Peyer's patch (tissue), 4 donors: ENCODE results near the gene TRMT10B. TPM values are rescaled to one million over a fixed set of nuclear protein-coding genes. Genes with fewer than 3 reads are reported as not detected.
"Not testable (repeated sequence)": the region's sequence is repeated elsewhere in the genome, so short reads cannot be mapped to it uniquely, and the experiment has no call there.

ENCODE experiments used
- DNase-seq, 3 donors: peaks; one replicate each; pipeline ENCODE4 v3.0.0-alpha.2; 2017 to 2019
- H3K27ac ChIP-seq, 4 donors: fragments of 200-600 bp; sonication (generic); one replicate each; pipeline ENCODE4 v1.5.1; 2016 to 2019
- H3K27me3 ChIP-seq, 2 donors: fragments of 200-600 bp; sonication (generic); one replicate each; pipeline ENCODE4 v1.5.1; 2019
- H3K36me3 ChIP-seq, 3 donors: fragments of 200-600 bp; sonication (generic); one replicate each; pipeline ENCODE4 v1.5.1; 2016 to 2019
- H3K4me1 ChIP-seq, 4 donors: fragments of 200-600 bp; sonication (generic); one replicate each; pipeline ENCODE4 v1.5.1; 2016 to 2019
- H3K4me3 ChIP-seq, 4 donors: fragments of 200-600 bp; sonication (generic); 1 replicate in 3 of 4; 2 replicates in 1 of 4; pipeline ENCODE4 v1.5.1; 2016 to 2019; ENCODE audit warnings: mild to moderate bottlenecking in 1 of 4
- H3K9me3 ChIP-seq, 4 donors: fragments of 200-600 bp; sonication (generic); one replicate each; pipeline ENCODE4 v1.5.1; 2016 to 2019; ENCODE audit warnings: mild to moderate bottlenecking in 1 of 4
- POLR2A ChIP-seq, 2 donors: fragments of 450-650 bp; IDR thresholded peaks; one replicate each; pipeline ENCODE4 v1.5.1; 2017; ENCODE audit warnings: antibody characterized with exemption in 2 of 2, mild to moderate bottlenecking in 2 of 2, moderate library complexity in 2 of 2
- total RNA-seq, 4 donors: library from RNA; depleted of rRNA; stranded (reverse); fragments of >200 nt; gene quantifications; one replicate each; pipeline ENCODE4 v1.1.0, GENCODE V29; 2016
- TF ChIP-seq, protein P1 (sequence below), 6 experiments: fragments of 450-650 bp in 4 of 6; fragments of 200-600 bp in 2 of 6; sonication (generic) in 1 of 6; IDR thresholded peaks; one replicate each; pipeline ENCODE4 v1.5.1; 2017 to 2019; ENCODE audit warnings: antibody characterized with exemption in 6 of 6, mild to moderate bottlenecking in 3 of 6, moderate library complexity in 1 of 6

Gene TRMT10B
- total RNA-seq, 4 donors from 2014 or later: 3.3 to 33.0 (median 16.1) TPM

DNA sequence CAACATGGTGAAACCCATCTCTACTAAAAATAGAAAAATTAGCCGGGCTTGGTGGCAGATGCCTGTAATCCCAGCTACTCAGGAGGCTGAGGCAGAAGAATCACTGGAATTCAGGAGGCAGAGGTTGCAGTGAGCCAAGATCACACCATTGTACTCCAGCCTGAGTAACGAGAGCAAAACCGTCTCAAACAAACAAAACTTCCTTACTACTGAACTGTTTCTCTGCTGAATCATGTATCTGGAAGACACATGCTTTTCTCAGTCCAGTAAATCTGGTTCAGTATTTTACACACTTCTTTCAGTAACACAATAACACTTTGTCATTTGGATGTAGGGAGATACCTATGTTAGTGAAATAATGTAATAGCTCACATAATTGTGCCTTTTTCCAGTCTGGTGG, 7.9 kb downstream of the TRMT10B start:
- Histone ChIP-seq H3K36me3 (no peaks in the 10 kb centered on the region), H3K27me3 (no peaks in the 10 kb centered on the region), H3K4me1 (no peaks in the 10 kb centered on the region), H3K9me3 (no peaks in the 10 kb centered on the region), H3K4me3 (no peak overlapping the region), H3K27ac (no peak overlapping the region)
- no peak for DNase-seq
- TF ChIP-seq POLR2A (IDR thresholded peaks at IDR 0.05): no peak
- TF ChIP-seq, protein P1, sequence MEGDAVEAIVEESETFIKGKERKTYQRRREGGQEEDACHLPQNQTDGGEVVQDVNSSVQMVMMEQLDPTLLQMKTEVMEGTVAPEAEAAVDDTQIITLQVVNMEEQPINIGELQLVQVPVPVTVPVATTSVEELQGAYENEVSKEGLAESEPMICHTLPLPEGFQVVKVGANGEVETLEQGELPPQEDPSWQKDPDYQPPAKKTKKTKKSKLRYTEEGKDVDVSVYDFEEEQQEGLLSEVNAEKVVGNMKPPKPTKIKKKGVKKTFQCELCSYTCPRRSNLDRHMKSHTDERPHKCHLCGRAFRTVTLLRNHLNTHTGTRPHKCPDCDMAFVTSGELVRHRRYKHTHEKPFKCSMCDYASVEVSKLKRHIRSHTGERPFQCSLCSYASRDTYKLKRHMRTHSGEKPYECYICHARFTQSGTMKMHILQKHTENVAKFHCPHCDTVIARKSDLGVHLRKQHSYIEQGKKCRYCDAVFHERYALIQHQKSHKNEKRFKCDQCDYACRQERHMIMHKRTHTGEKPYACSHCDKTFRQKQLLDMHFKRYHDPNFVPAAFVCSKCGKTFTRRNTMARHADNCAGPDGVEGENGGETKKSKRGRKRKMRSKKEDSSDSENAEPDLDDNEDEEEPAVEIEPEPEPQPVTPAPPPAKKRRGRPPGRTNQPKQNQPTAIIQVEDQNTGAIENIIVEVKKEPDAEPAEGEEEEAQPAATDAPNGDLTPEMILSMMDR (IDR thresholded peaks at IDR 0.05): no peak

DNA sequence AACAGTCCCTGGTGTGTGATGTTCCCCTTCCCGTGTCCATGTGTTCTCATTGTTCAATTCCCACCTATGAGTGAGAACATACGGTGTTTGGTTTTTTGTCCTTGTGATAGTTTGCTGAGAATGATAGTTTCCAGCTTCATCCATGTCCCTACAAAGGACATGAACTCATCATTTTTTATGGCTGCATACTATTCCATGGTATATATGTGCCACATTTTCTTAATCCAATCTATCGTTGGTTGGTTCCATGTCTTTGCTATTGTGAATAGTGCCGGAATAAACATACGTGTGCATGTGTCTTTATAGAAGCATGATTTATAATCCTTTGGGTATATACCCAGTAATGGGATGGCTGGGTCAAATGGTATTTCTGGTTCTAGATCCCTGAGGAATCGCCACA, 11.7 kb downstream of the TRMT10B start:
- H3K27me3 ChIP-seq, H3K4me1 ChIP-seq, H3K36me3 ChIP-seq, DNase-seq, H3K4me3 ChIP-seq, H3K27ac ChIP-seq, H3K9me3 ChIP-seq: not testable (repeated sequence)

DNA sequence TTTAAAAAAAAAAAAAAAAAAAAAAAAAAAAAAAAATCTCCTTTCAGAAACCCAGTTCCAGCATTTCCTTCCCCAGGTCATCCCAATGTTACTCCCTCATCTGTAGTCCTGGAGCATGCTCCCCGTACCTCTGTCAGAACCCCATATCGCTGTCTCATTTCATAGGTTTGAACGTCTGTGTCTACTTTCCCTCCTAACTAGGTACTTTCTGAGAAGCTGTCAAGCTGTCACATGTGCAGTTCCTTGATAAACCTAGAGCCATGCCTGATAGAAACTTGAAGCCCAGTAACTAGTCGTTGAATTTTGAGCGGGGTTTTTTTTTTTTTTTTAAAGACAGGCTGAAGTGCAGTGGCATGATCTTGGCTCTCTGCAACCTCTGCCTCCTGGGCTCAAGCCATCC, 15.7 kb downstream of the TRMT10B start:
- Histone ChIP-seq H3K27ac (no peak overlapping the region), H3K27me3 (no peaks in the 10 kb centered on the region), H3K9me3 (no peaks in the 10 kb centered on the region), H3K36me3 (peaks cover 0 to 32% (median 0%) of the 10 kb centered on the region in 3 donors), H3K4me1 (no peaks in the 10 kb centered on the region), H3K4me3 (no peak overlapping the region)
- TF ChIP-seq POLR2A (IDR thresholded peaks at IDR 0.05): no peak
- TF ChIP-seq, protein P1 (IDR thresholded peaks at IDR 0.05): no peak
- no peak for DNase-seq

DNA sequence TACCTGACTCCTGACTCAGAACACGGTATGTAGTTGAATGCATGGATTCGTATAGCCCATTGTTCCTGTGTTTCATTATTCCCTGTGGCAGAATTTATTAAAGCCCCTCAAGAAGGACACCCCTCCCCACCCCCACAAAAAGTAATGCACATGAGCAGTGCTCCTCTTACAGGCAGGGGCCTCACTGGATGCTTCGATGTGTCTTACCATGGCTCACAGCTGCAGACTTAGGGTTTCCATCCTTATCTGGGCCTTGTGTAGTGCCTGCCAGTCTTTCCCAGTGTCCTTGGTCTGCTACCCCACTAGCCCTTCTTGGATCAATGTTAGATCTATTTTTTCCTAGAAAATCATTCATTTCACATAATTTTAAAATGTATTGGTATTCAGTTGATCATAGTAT, 16.4 kb downstream of the TRMT10B start:
- Histone ChIP-seq H3K27ac (no peak overlapping the region), H3K9me3 (no peaks in the 10 kb centered on the region), H3K4me1 (no peaks in the 10 kb centered on the region), H3K27me3 (no peaks in the 10 kb centered on the region), H3K36me3 (peaks cover 0 to 32% (median 0%) of the 10 kb centered on the region in 3 donors), H3K4me3 (no peak overlapping the region)
- TF ChIP-seq, protein P1 (IDR thresholded peaks at IDR 0.05): no peak
- TF ChIP-seq POLR2A (IDR thresholded peaks at IDR 0.05): no peak
- DNase-seq: no peak

DNA sequence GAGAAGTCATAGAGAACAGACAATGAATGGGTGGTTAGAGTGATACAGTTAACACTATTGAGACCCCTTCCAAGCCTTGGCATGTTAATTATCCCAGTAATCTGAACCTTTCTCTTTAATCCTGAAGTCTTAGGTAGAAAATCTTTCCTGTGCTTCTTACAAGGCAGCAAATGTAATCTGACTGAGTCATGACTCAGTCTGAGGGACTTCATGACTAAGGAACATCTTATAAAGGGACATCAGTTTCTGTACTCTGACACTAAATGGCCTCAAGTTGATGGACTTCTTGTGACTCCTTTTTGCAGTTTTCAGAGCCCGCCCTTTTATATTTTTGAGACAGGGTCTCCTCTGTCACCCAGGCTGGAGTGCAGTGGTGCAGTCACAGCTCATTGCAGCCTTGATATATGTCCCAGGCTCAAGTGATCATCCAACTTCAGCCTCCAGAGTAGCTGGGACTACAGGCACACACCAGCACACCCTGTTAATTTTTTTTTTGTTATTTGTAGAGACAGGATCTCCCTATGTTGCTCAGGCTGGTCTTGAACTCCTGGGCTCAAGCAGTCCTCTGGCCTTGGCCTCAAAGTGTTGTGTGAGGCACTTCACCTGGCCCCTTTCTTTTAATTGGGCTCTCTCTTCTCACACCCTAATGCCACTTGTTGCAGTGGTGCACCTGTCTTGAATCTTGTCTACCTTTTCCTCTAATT, 21.8 kb downstream of the TRMT10B start:
- Histone ChIP-seq H3K4me3 (no peak overlapping the region), H3K27ac (no peak overlapping the region), H3K36me3 (peaks cover 0 to 72% (median 0%) of the 10 kb centered on the region in 3 donors), H3K27me3 (no peaks in the 10 kb centered on the region), H3K4me1 (no peaks in the 10 kb centered on the region), H3K9me3 (no peaks in the 10 kb centered on the region)
- TF ChIP-seq POLR2A (IDR thresholded peaks at IDR 0.05): no peak
- TF ChIP-seq, protein P1 (IDR thresholded peaks at IDR 0.05): no peak
- DNase-seq: no peak

DNA sequence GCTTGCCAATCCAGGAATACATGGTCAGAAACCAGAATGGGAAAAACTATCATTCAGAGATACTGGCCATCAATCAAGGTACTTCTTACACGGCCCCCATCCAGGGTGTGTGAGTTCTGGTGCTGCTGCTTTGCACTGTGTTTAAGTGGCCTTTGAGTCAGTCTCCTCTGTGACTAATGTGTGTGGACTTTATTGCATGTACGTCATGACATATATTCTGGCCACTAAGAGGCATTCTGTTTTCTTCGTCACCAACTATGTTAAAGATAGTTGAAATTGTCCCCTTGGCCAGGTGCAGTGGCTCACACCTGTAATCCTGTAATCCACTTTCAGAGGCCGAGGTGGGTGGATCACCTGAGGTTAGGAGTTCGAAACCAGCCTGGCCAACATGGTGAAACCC, 22.7 kb downstream of the TRMT10B start:
- TF ChIP-seq, protein P1 (IDR thresholded peaks at IDR 0.05): no peak
- no peak for TF ChIP-seq POLR2A (IDR thresholded peaks at IDR 0.05)
- no peak for DNase-seq
- H3K9me3 ChIP-seq: no peaks in the 10 kb centered on the region
- no peaks in the 10 kb centered on the region for H3K27me3 ChIP-seq
- H3K4me1 ChIP-seq: no peaks in the 10 kb centered on the region
- H3K36me3 ChIP-seq: peaks cover 0 to 72% (median 0%) of the 10 kb centered on the region in 3 donors
- no peak overlapping the region for H3K27ac ChIP-seq
- no peak overlapping the region for H3K4me3 ChIP-seq
